Measurements from ENCODE around the gene VSTM2B.

DNA sequence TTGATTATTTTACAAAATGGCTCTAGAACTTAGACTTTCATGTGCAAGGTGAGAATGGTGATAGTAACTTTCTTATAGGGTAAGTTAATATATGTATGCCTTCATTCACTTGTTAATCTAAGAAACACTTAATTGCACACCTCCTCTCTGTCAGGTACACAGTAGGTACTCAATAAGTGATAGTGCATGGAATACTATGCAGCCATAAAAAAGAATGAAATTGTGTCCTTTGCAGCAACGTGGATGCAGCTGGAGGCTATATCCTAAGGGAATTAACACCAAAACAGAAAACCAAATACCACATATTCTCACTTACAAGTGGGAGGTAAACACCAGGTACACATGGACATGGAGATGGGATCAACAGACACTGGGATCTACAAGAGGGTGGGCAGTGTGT lies 17.6 kb upstream of the VSTM2B start:
- TF ChIP-seq CTCF (IDR thresholded peaks at IDR 0.05) (no peak), POLR2A (IDR thresholded peaks at IDR 0.05) (no peak)

All from uterus (tissue), 2 donors.